Measurements from ENCODE around the gene ESR1. TPM values are rescaled to one million over a fixed set of nuclear protein-coding genes. Genes with fewer than 3 reads are reported as not detected.

Gene ESR1
- total RNA-seq, 1 experiment from 2014 or later: not detected

- WGBS (ENCODE audit: extremely low coverage, insufficient read length, low lambda C conversion rate): no CpG with 5 or more reads among the region's 7 CpGs
- H2BK5ac ChIP-seq (ENCODE audit: insufficient read length, low read length): no peak overlapping the region
- H3K36me3 Mint-ChIP-seq (ENCODE audit: insufficient read depth in 1 of 3, low read depth in 3 of 3): no peaks in the 10 kb centered on the region
- H3K9me3 Mint-ChIP-seq: no peaks in the 10 kb centered on the region
- no peak overlapping the region for H2BK12ac ChIP-seq (ENCODE audit: insufficient read length, low read depth, low read length)
- H3K79me1 ChIP-seq (ENCODE audit: insufficient read depth, low read depth, low read length, poor library complexity, severe bottlenecking): no peaks in the 10 kb centered on the region
- H4K5ac ChIP-seq (ENCODE audit: insufficient read length, low read depth, low read length): no peak overlapping the region
- no peak for DNase-seq
- H2BK15ac ChIP-seq (ENCODE audit: low read depth, low read length): no peak overlapping the region
- H3K14ac ChIP-seq (ENCODE audit: insufficient read depth, low read length): no peak overlapping the region
- H2BK120ac ChIP-seq (ENCODE audit: low read depth, low read length, poor library complexity, severe bottlenecking): no peak overlapping the region
- no peaks in the 10 kb centered on the region for H3K79me2 ChIP-seq (ENCODE audit: insufficient read depth, low read length)
- no peaks in the 10 kb centered on the region for H3K9me3 ChIP-seq (ENCODE audit: control insufficient read depth, low read depth, low read length)
- H4K91ac ChIP-seq (ENCODE audit: insufficient read length, low read depth, low read length): no peak overlapping the region
- TF ChIP-seq CTCF (conservative IDR thresholded peaks at IDR 0.05): no peak
- H3K27ac Mint-ChIP-seq: no peak overlapping the region
- H3K9ac ChIP-seq (ENCODE audit: extremely low read depth, insufficient read length, low read length): no peak overlapping the region
- H2AFZ ChIP-seq (ENCODE audit: low read length): no peak overlapping the region
- H4K20me1 ChIP-seq (ENCODE audit: control insufficient read depth, insufficient read depth, insufficient read length): no peaks in the 10 kb centered on the region
- no peak overlapping the region for H3K4me2 ChIP-seq (ENCODE audit: insufficient read depth, insufficient read length, low read length)
- H3K27me3 Mint-ChIP-seq (ENCODE audit: low read depth): no peaks in the 10 kb centered on the region
- H2BK20ac ChIP-seq (ENCODE audit: low read depth, low read length, poor library complexity, severe bottlenecking): no peak overlapping the region
- no peak overlapping the region for H3K27ac ChIP-seq (ENCODE audit: insufficient read length, low read depth, low read length)
- H3K23me2 ChIP-seq (ENCODE audit: insufficient read length, low read depth, low read length, poor library complexity, severe bottlenecking): peaks cover 4% of the 10 kb centered on the region
- no peak overlapping the region for H3K23ac ChIP-seq (ENCODE audit: insufficient read length, low read depth, low read length)
- no peak overlapping the region for H4K8ac ChIP-seq (replicated peaks; ENCODE audit: insufficient read length, low read depth, low read length)
- H2AK5ac ChIP-seq (ENCODE audit: insufficient read length, low read length): no peak overlapping the region
- H3K4me3 Mint-ChIP-seq: no peak overlapping the region
- H3K4ac ChIP-seq (ENCODE audit: low read depth, low read length): no peak overlapping the region
- H3K4me1 Mint-ChIP-seq: peaks cover 8 to 9% of the 10 kb centered on the region in 2 experiments; a peak in 3 of 4 replicates
- H3T11ph ChIP-seq (ENCODE audit: low read length): no peak overlapping the region
- H3K56ac ChIP-seq (ENCODE audit: insufficient read length, low read depth, low read length): no peak overlapping the region
- no peaks in the 10 kb centered on the region for H3K4me1 ChIP-seq (ENCODE audit: insufficient read depth, low read length)
- no peaks in the 10 kb centered on the region for H3K27me3 ChIP-seq (ENCODE audit: insufficient read depth, low read length)
- no peak overlapping the region for H3K18ac ChIP-seq (ENCODE audit: insufficient read length, low read depth, low read length)
Observed at GRCh38 chr6:152119831-152120230, 312.3 kb downstream of the ESR1 start.
